ENCODE results near the gene NDUFA7. TPM values are rescaled to one million over a fixed set of nuclear protein-coding genes. Genes with fewer than 3 reads are reported as not detected.
"Not testable (repeated sequence)": the region's sequence is repeated elsewhere in the genome, so short reads cannot be mapped to it uniquely, and the experiment has no call there.

The NDUFA7 gene
- total and polyA plus RNA-seq, 3 experiments from 2014 or later = 86.0 to 121 (median 93.3) TPM

DNA sequence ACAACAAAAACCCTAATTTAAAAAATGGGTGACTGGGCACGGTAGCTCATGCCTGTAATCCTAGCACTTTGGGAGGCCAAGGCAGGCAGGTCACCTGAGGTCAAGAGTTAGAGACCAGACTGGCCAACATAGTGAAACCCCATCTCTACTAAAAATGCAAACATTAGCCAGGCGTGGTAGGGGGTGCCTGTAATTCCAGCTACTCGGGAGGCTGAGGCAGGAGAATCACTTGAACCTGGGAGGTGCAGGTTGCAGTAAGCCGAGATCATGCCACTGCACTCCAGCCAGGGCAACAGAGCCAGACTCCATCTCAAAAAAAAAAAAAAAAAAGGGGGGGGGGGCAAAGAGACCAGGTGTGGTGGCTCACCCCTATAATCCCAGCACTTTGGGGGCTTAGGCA, 56.9 kb downstream of the NDUFA7 start:
- H3K36me3 ChIP-seq (ENCODE audit: insufficient read depth, low read length); POLR2A ChIA-PET; H3K27ac ChIP-seq (ENCODE audit: low read depth, low read length); H3K27me3 ChIP-seq (ENCODE audit: insufficient read depth, low read length, poor library complexity, severe bottlenecking); DNase-seq; H3K9me3 ChIP-seq (ENCODE audit: low read length); H3K4me3 Mint-ChIP-seq; H3K27me3 Mint-ChIP-seq; H3K4me3 ChIP-seq (ENCODE audit: low read length); H3K4me1 ChIP-seq (ENCODE audit: insufficient read depth, low read length); H3K9me3 Mint-ChIP-seq: not testable (repeated sequence)
- CTCF ChIA-PET = interaction anchor here (1.2 kb wide), 2 partner anchors 8 to 11 kb away, joined by 3 read pairs; no protein-coding TSS in a partner anchor
- peaks cover 8 to 21% (median 9%) of the 10 kb centered on the region in 3 donors for H3K4me1 Mint-ChIP-seq
- peaks cover 0 to 21% (median 0%) of the 10 kb centered on the region in 3 donors for H3K36me3 Mint-ChIP-seq
- peak overlapping the region in 1 of 8 donors; percentile 54 for H3K27ac Mint-ChIP-seq

- Mint-ChIP-seq H3K36me3 (peaks cover 0 to 28% (median 2%) of the 10 kb centered on the region in 3 donors), H3K27me3 (no peaks in the 10 kb centered on the region), H3K27ac (no peak overlapping the region), H3K4me3 (no peak overlapping the region), H3K4me1 (peaks cover 1 to 14% (median 4%) of the 10 kb centered on the region in 3 donors), H3K9me3 (no peaks in the 10 kb centered on the region)
- Histone ChIP-seq H3K36me3 (ENCODE audit: insufficient read depth, low read length) (no peaks in the 10 kb centered on the region), H3K9me3 (ENCODE audit: low read length) (no peaks in the 10 kb centered on the region), H3K27ac (ENCODE audit: low read depth, low read length) (no peak overlapping the region), H3K4me1 (ENCODE audit: insufficient read depth, low read length) (no peaks in the 10 kb centered on the region), H3K27me3 (ENCODE audit: insufficient read depth, low read length, poor library complexity, severe bottlenecking) (no peaks in the 10 kb centered on the region), H3K4me3 (ENCODE audit: low read length) (no peak overlapping the region)
- ChIA-PET CTCF (interaction anchor here (1.2 kb wide), 1 partner anchor 110 kb away, joined by 3 read pairs; no protein-coding TSS in a partner anchor), POLR2A (no interaction called here)
- DNase-seq = no peak
Measured at GRCh38 chr19:8262431-8262830, 58.7 kb downstream of the NDUFA7 start.

DNA sequence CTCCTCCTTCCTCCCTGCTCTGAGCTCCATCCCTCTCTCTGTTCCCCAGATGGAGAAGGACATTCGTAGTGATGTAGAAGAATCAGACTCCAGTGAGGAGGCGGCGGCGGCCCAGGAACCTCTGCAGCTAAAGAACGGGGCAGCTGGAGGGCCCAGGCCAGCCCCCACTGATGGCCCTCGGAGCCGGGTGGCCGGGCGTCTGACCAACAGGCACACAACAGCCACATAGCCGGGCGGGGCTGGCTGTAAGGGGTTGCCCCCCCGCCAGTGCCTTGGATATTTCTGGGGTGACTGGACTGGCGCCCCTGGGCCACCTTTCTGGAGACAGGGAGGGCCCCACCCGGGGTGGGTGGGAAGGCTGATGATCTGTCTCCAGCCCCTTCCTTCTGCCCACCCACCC, 59.3 kb downstream of the NDUFA7 start:
- no peak overlapping the region for H3K4me3 Mint-ChIP-seq
- Histone ChIP-seq H3K27ac (ENCODE audit: low read depth, low read length) (no peak overlapping the region), H3K27me3 (ENCODE audit: insufficient read depth, low read length, poor library complexity, severe bottlenecking) (no peaks in the 10 kb centered on the region), H3K9me3 (ENCODE audit: low read length) (no peaks in the 10 kb centered on the region), H3K4me3 (ENCODE audit: low read length) (no peak overlapping the region), H3K4me1 (ENCODE audit: insufficient read depth, low read length) (no peaks in the 10 kb centered on the region), H3K36me3 (ENCODE audit: insufficient read depth, low read length) (no peaks in the 10 kb centered on the region)
- POLR2A ChIA-PET = no interaction called here
- H3K27ac Mint-ChIP-seq = no peak overlapping the region
- no peak for DNase-seq
- no peaks in the 10 kb centered on the region for H3K27me3 Mint-ChIP-seq
- peaks cover 0 to 34% (median 2%) of the 10 kb centered on the region in 3 donors for H3K36me3 Mint-ChIP-seq
- no peaks in the 10 kb centered on the region for H3K9me3 Mint-ChIP-seq
- H3K4me1 Mint-ChIP-seq = peaks cover 1 to 19% (median 4%) of the 10 kb centered on the region in 3 donors
- CTCF ChIA-PET = interaction anchor here (0.7 to 1.2 kb wide), 2 partner anchors 8 to 109 kb away, joined by 3 read pairs; no protein-coding TSS in a partner anchor

DNA sequence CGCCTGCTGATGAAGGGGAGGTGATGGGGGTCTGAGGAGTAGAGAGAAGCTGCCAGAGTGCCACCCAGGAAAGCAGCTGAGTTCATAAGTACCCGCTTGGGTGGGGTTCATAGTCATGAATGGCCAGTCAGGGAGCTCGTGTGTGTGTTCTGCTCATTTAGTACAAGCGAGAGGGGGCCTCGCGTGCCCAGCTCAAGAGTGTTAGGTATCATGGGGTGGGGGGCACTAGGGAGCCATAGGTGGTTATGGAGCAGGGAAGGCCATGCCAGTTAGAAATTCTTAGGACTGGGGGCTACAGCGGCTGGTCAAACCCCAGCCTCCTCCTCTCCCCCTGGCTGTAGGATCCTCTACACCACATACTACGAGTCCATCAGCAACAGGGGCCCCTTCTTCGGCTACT, 59.8 kb downstream of the NDUFA7 start:
- ChIA-PET CTCF (interaction anchor here (0.6 to 0.7 kb wide), 2 partner anchors 8 to 27 kb away, joined by 3 read pairs; no protein-coding TSS in a partner anchor), POLR2A (no interaction called here)
- Mint-ChIP-seq H3K27ac (peak overlapping the region in 1 of 8 donors; percentile 47), H3K36me3 (peaks cover 0 to 38% (median 2%) of the 10 kb centered on the region in 3 donors), H3K4me3 (no peak overlapping the region), H3K4me1 (peaks cover 1 to 21% (median 4%) of the 10 kb centered on the region in 3 donors), H3K9me3 (no peaks in the 10 kb centered on the region), H3K27me3 (no peaks in the 10 kb centered on the region)
- H3K4me3 ChIP-seq (ENCODE audit: low read length) = no peak overlapping the region
- no peaks in the 10 kb centered on the region for H3K27me3 ChIP-seq (ENCODE audit: insufficient read depth, low read length, poor library complexity, severe bottlenecking)
- H3K27ac ChIP-seq (ENCODE audit: low read depth, low read length) = no peak overlapping the region
- H3K9me3 ChIP-seq (ENCODE audit: low read length) = no peaks in the 10 kb centered on the region
- no peaks in the 10 kb centered on the region for H3K36me3 ChIP-seq (ENCODE audit: insufficient read depth, low read length)
- H3K4me1 ChIP-seq (ENCODE audit: insufficient read depth, low read length) = no peaks in the 10 kb centered on the region
- DNase-seq = no peak

Other genes starting within 250 kb of the NDUFA7 start
- gene FBN3, start 171.8 kb downstream of the NDUFA7 start, total RNA-seq = not detected
- gene FBN3, start 171.8 kb downstream of the NDUFA7 start, polyA plus RNA-seq = not detected
- 10 to 100 TPM; 21.5 to 21.9 TPM for gene CERS4, start 112.0 kb downstream of the NDUFA7 start, total RNA-seq
- gene CERS4, start 112.0 kb downstream of the NDUFA7 start, polyA plus RNA-seq = 13.3 TPM
- gene CD320, start 13.0 kb downstream of the NDUFA7 start, total RNA-seq = 10 to 100 TPM; 93.7 to 97.6 TPM
- gene CD320, start 13.0 kb downstream of the NDUFA7 start, polyA plus RNA-seq = 58.6 TPM
- gene RPS28, start 121 bp upstream of the NDUFA7 start, total RNA-seq = 1,000 to 10,000 TPM; 2,153 to 2,200 TPM
- 2,694 TPM for gene RPS28, start 121 bp upstream of the NDUFA7 start, polyA plus RNA-seq
- gene KANK3, start 21.9 kb upstream of the NDUFA7 start, total RNA-seq = 1 to 10 TPM in 1 of 2 experiments, under 1 TPM in 1; 0.97 to 1.1 TPM
- gene KANK3, start 21.9 kb upstream of the NDUFA7 start, polyA plus RNA-seq = 3.6 TPM
- gene ANGPTL4, start 42.8 kb upstream of the NDUFA7 start, total RNA-seq = not detected
- 0.28 TPM for gene ANGPTL4, start 42.8 kb upstream of the NDUFA7 start, polyA plus RNA-seq
- 10 to 100 TPM; 61.7 to 69.7 TPM for gene RAB11B, start 69.0 kb upstream of the NDUFA7 start, total RNA-seq
- 87.4 TPM for gene RAB11B, start 69.0 kb upstream of the NDUFA7 start, polyA plus RNA-seq
- 10 to 100 TPM; 13.1 to 14.1 TPM for gene MARCHF2, start 91.9 kb upstream of the NDUFA7 start, total RNA-seq
- gene MARCHF2, start 91.9 kb upstream of the NDUFA7 start, polyA plus RNA-seq = 51.0 TPM
- gene HNRNPM, start 123.6 kb upstream of the NDUFA7 start, total RNA-seq = 100 to 1,000 TPM; 336 to 338 TPM
- 311 TPM for gene HNRNPM, start 123.6 kb upstream of the NDUFA7 start, polyA plus RNA-seq
- gene PRAM1, start 181.3 kb upstream of the NDUFA7 start, total RNA-seq = under 1 TPM; 0.55 to 0.64 TPM
- gene PRAM1, start 181.3 kb upstream of the NDUFA7 start, polyA plus RNA-seq = 0.39 TPM
- gene ZNF414, start 192.8 kb upstream of the NDUFA7 start, total RNA-seq = 10 to 100 TPM; 25.7 to 26.0 TPM
- 18.0 TPM for gene ZNF414, start 192.8 kb upstream of the NDUFA7 start, polyA plus RNA-seq

Data from CD8-positive, alpha-beta memory T cell (primary cell).